Hippocampal formation (tissue), 2 donors: ENCODE results near the gene PPP1R7.
"Not testable (repeated sequence)": the region's sequence is repeated elsewhere in the genome, so short reads cannot be mapped to it uniquely, and the experiment has no call there.

ENCODE experiments used
- DNase-seq, 2 donors: peaks; one replicate each; lab custom pipeline; 2025; lab: John Stamatoyannopoulos, UW

The PPP1R7 gene

GRCh38 chr2:241195506-241196130, 45.4 kb downstream of the PPP1R7 start:
- no peak for DNase-seq

- not testable (repeated sequence) for DNase-seq
These were observed 47.0 kb downstream of the PPP1R7 start for GRCh38 chr2:241197246-241197645.

GRCh38 chr2:241197947-241198346, 47.7 kb downstream of the PPP1R7 start:
- no peak for DNase-seq

GRCh38 chr2:241198381-241199279, 48.4 kb downstream of the PPP1R7 start:
- no peak for DNase-seq

- no peak for DNase-seq
These were observed 49.0 kb downstream of the PPP1R7 start for GRCh38 chr2:241199286-241199685.

- DNase-seq = no peak
These were observed 49.9 kb downstream of the PPP1R7 start for GRCh38 chr2:241199897-241200821.

- DNase-seq = no peak
These were observed 50.6 kb downstream of the PPP1R7 start for GRCh38 chr2:241200822-241201395.

- DNase-seq = no peak
These were observed 51.4 kb downstream of the PPP1R7 start for GRCh38 chr2:241201445-241202267.

GRCh38 chr2:241202268-241202585, 52.0 kb downstream of the PPP1R7 start:
- DNase-seq = no peak

GRCh38 chr2:241202681-241203080, 52.4 kb downstream of the PPP1R7 start:
- no peak for DNase-seq

- no peak for DNase-seq
These were observed 53.1 kb downstream of the PPP1R7 start for GRCh38 chr2:241203218-241204009.

- no peak for DNase-seq
These were observed 53.7 kb downstream of the PPP1R7 start for GRCh38 chr2:241204010-241204384.

GRCh38 chr2:241204490-241204889, 54.2 kb downstream of the PPP1R7 start:
- DNase-seq = no peak

GRCh38 chr2:241205086-241205485, 54.8 kb downstream of the PPP1R7 start:
- DNase-seq = no peak

GRCh38 chr2:241207151-241207550, 56.9 kb downstream of the PPP1R7 start:
- DNase-seq = no peak

GRCh38 chr2:241207641-241208040, 57.4 kb downstream of the PPP1R7 start:
- no peak for DNase-seq

GRCh38 chr2:241208058-241208457, 57.8 kb downstream of the PPP1R7 start:
- peak; percentile 13 to 18 for DNase-seq

GRCh38 chr2:241209271-241209670, 59.0 kb downstream of the PPP1R7 start:
- no peak for DNase-seq

- no peak for DNase-seq
These were observed 61.0 kb downstream of the PPP1R7 start for GRCh38 chr2:241211276-241211675.

GRCh38 chr2:241213041-241213440, 62.8 kb downstream of the PPP1R7 start:
- no peak for DNase-seq
